GM12892 (cell line): Measurements from ENCODE around the gene ZNF860.

Experiments
- POLR2A ChIP-seq: IDR thresholded peaks from 2 replicates; pipeline ENCODE4 v1.6.1; 2011; ENCODE audit warnings: low read depth, low read length, control low read depth
- POLR2AphosphoS5 ChIP-seq: IDR thresholded peaks from 2 replicates; pipeline ENCODE4 v1.6.1; 2011; ENCODE audit warnings: low read depth, low read length, control low read depth
- TAF1 ChIP-seq: IDR thresholded peaks from 2 replicates; pipeline ENCODE4 v1.6.1; 2011; ENCODE audit warnings: low read depth, mild to moderate bottlenecking, control low read depth, low read length, borderline replicate concordance

- TF ChIP-seq POLR2A (no peak), POLR2AphosphoS5 (no peak), TAF1 (no peak)
These were observed 38.5 kb upstream of the ZNF860 start for GRCh38 chr3:31943041-31943440.
